ENCODE measurements around the gene C1orf159. TPM values are rescaled to one million over a fixed set of nuclear protein-coding genes. Genes with fewer than 3 reads are reported as not detected.

Gene C1orf159
- total RNA-seq, 1 donor from 2014 or later = 11.7 TPM

DNA sequence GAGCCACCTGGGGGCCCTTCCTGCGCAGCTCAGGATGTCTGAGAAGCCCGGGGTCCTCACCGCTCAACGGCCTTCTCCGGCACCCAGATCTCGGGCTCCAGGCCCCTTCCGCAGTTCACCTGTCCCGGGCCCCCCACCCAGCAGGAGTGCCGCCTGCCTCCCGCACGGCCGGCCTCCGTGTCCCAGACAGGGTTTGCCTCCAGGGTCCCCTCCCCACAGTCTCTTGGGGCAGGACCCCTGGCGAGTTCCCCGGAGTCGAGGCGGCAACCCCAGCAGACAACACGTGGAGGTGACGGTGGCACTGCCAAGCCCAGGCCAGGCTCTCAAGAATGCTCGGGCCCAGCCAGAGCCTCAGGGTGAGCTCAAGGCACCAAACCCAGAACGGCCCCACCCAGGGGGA, 35.4 kb upstream of the C1orf159 start:
- Histone ChIP-seq H3K36me3 (no peaks in the 10 kb centered on the region), H3K9me3 (no peaks in the 10 kb centered on the region), H3K4me1 (no peaks in the 10 kb centered on the region), H3K27me3 (ENCODE audit: low read depth) (no peaks in the 10 kb centered on the region), H3K4me3 (no peak overlapping the region), H3K27ac (no peak overlapping the region)
- TF ChIP-seq, protein P1, sequence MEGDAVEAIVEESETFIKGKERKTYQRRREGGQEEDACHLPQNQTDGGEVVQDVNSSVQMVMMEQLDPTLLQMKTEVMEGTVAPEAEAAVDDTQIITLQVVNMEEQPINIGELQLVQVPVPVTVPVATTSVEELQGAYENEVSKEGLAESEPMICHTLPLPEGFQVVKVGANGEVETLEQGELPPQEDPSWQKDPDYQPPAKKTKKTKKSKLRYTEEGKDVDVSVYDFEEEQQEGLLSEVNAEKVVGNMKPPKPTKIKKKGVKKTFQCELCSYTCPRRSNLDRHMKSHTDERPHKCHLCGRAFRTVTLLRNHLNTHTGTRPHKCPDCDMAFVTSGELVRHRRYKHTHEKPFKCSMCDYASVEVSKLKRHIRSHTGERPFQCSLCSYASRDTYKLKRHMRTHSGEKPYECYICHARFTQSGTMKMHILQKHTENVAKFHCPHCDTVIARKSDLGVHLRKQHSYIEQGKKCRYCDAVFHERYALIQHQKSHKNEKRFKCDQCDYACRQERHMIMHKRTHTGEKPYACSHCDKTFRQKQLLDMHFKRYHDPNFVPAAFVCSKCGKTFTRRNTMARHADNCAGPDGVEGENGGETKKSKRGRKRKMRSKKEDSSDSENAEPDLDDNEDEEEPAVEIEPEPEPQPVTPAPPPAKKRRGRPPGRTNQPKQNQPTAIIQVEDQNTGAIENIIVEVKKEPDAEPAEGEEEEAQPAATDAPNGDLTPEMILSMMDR (IDR thresholded peaks at IDR 0.05) = no peak
- ATAC-seq = peak in 1 of 2 donors; percentile 8
- no peak for DNase-seq
- intact Hi-C loops (cut with DNase I) = no loop called here

DNA sequence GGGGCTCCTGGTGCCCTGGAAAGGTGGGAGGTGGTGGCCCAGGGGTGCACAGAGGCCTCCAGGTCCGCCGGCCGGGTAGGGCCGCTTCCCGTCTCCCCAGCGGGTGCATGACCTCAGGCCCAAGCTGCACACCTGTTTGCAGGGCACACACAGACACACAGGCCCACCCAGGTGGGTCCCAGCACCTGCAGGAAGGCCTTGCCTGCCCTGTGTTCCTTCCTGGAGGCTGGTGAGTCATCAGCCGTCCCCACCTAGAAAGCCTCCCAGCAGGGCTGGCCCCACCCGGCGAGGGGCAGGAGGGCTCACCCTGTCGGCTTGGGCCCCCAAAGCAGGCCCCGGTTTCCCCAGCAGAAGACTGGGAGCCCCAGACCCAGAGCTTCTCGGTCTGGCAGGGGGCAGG, 34.2 kb upstream of the C1orf159 start:
- ATAC-seq (peak in 1 of 2 donors; percentile 3), DNase-seq (no peak)
- TF ChIP-seq, protein P1 (IDR thresholded peaks at IDR 0.05) = no peak
- intact Hi-C loops (cut with DNase I) = no loop called here
- no peaks in the 10 kb centered on the region for H3K4me1 ChIP-seq
- no peaks in the 10 kb centered on the region for H3K9me3 ChIP-seq
- no peaks in the 10 kb centered on the region for H3K27me3 ChIP-seq (ENCODE audit: low read depth)
- H3K4me3 ChIP-seq = no peak overlapping the region
- H3K27ac ChIP-seq = no peak overlapping the region
- H3K36me3 ChIP-seq = no peaks in the 10 kb centered on the region

DNA sequence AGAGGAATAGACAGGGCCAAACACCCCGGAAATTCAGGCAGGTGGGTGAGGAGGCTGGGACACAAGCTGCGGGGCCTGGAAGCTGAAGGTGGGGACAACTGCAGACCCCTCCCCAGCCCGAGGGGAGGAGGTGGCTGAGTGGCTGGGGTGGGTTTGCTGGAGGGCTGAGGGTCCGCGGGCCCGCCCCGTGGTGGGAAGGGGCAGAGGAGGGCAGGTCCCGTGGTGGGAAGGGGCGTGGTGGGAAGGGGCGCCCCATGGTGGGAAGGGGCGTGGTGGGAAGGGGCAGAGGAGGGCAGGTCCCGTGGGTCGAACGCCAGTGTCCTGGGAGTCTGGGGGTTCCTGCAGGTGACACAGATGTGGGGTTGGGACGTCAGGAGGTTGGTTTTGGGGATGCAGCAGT, 33.5 kb upstream of the C1orf159 start:
- no peak for DNase-seq
- intact Hi-C loops (cut with DNase I) = no loop called here

GRCh38 chr1:1148569-1148968, 32.7 kb upstream of the C1orf159 start:
- TF ChIP-seq, protein P1 (IDR thresholded peaks at IDR 0.05) = no peak
- Histone ChIP-seq H3K27ac (no peak overlapping the region), H3K4me3 (no peak overlapping the region), H3K36me3 (no peaks in the 10 kb centered on the region), H3K4me1 (no peaks in the 10 kb centered on the region), H3K9me3 (no peaks in the 10 kb centered on the region), H3K27me3 (ENCODE audit: low read depth) (no peaks in the 10 kb centered on the region)
- DNase-seq (no peak), ATAC-seq (no peak)
- intact Hi-C loops (cut with DNase I) = no loop called here

More for the DNA sequence above, 33.5 kb upstream of the C1orf159 start:
- TF ChIP-seq, protein P1 (IDR thresholded peaks at IDR 0.05) = no peak
- no peaks in the 10 kb centered on the region for H3K9me3 ChIP-seq
- no peak overlapping the region for H3K4me3 ChIP-seq
- no peaks in the 10 kb centered on the region for H3K36me3 ChIP-seq
- ATAC-seq = no peak
- H3K4me1 ChIP-seq = no peaks in the 10 kb centered on the region
- no peak overlapping the region for H3K27ac ChIP-seq
- H3K27me3 ChIP-seq (ENCODE audit: low read depth) = no peaks in the 10 kb centered on the region

- intact Hi-C loops (cut with DNase I) = no loop called here
- TF ChIP-seq, protein P1 (IDR thresholded peaks at IDR 0.05) = no peak
Observed at GRCh38 chr1:1148061-1148460, 32.2 kb upstream of the C1orf159 start.

GRCh38 chr1:1146596-1146995, 30.7 kb upstream of the C1orf159 start:
- ATAC-seq (no peak), DNase-seq (no peak)
- no peaks in the 10 kb centered on the region for H3K36me3 ChIP-seq
- intact Hi-C loops (cut with DNase I) = no loop called here
- H3K9me3 ChIP-seq = no peaks in the 10 kb centered on the region
- H3K4me1 ChIP-seq = no peaks in the 10 kb centered on the region
- TF ChIP-seq, protein P1 (IDR thresholded peaks at IDR 0.05) = no peak
- no peak overlapping the region for H3K27ac ChIP-seq
- no peaks in the 10 kb centered on the region for H3K27me3 ChIP-seq (ENCODE audit: low read depth)
- H3K4me3 ChIP-seq = no peak overlapping the region

More at GRCh38 chr1:1148061-1148460, 32.2 kb upstream of the C1orf159 start:
- Histone ChIP-seq H3K4me1 (no peaks in the 10 kb centered on the region), H3K36me3 (no peaks in the 10 kb centered on the region), H3K27me3 (ENCODE audit: low read depth) (no peaks in the 10 kb centered on the region), H3K4me3 (no peak overlapping the region), H3K27ac (no peak overlapping the region), H3K9me3 (no peaks in the 10 kb centered on the region)
- DNase-seq (no peak), ATAC-seq (no peak)
